Ascending aorta (tissue), 2 donors: Measurements from ENCODE around the gene WDR45B. TPM values are rescaled to one million over a fixed set of nuclear protein-coding genes. Genes with fewer than 3 reads are reported as not detected.

Source experiments
- DNase-seq, 2 donors: peaks; one replicate each; pipeline ENCODE4 v3.0.0-alpha.2; 2019; ENCODE audit warnings: low spot score in 2 of 2
- H3K27ac ChIP-seq, 2 donors: fragments of 200-600 bp; sonication (generic); one replicate each; pipeline ENCODE4 v1.5.1; 2016 to 2017; ENCODE audit warnings: mild to moderate bottlenecking in 1 of 2
- H3K27me3 ChIP-seq: fragments of 200-600 bp; sonication (generic); one replicate; pipeline ENCODE4 v1.5.1; 2017
- H3K36me3 ChIP-seq, 2 donors: fragments of 200-600 bp; sonication (generic); one replicate each; pipeline ENCODE4 v1.5.1; 2016
- H3K4me1 ChIP-seq, 2 donors: fragments of 200-600 bp; sonication (generic); one replicate each; pipeline ENCODE4 v1.5.1; 2016 to 2017; ENCODE audit warnings: mild to moderate bottlenecking in 1 of 2
- H3K4me3 ChIP-seq, 2 donors: fragments of 200-600 bp; sonication (generic); one replicate each; pipeline ENCODE4 v1.5.1; 2016 to 2017; ENCODE audit warnings: mild to moderate bottlenecking in 1 of 2
- H3K9me3 ChIP-seq, 2 donors: fragments of 200-600 bp; sonication (generic); one replicate each; pipeline ENCODE4 v1.5.1; 2016
- intact Hi-C: fragments of 100-400 bp; cut with DNase I; formaldehyde crosslinking; loops from one replicate; pipeline ENCODE4 v1.15.1; 2023
- total RNA-seq: library from RNA; depleted of rRNA; stranded (reverse); fragments of >200 nt; gene quantifications from one replicate; pipeline ENCODE4 v1.1.0, GENCODE V29; 2016
- TF ChIP-seq, protein P1 (sequence below), 3 experiments: fragments of 200-600 bp in 2 of 3; fragments of 450-650 bp in 1 of 3; sonication (generic) in 2 of 3; IDR thresholded peaks; one replicate each; pipeline ENCODE4 v1.5.1; 2016 to 2019; ENCODE audit warnings: antibody characterized with exemption in 3 of 3, mild to moderate bottlenecking in 1 of 3, moderate library complexity in 1 of 3

Gene WDR45B
- total RNA-seq, 1 donor from 2014 or later: 53.7 TPM

- TF ChIP-seq, protein P1, sequence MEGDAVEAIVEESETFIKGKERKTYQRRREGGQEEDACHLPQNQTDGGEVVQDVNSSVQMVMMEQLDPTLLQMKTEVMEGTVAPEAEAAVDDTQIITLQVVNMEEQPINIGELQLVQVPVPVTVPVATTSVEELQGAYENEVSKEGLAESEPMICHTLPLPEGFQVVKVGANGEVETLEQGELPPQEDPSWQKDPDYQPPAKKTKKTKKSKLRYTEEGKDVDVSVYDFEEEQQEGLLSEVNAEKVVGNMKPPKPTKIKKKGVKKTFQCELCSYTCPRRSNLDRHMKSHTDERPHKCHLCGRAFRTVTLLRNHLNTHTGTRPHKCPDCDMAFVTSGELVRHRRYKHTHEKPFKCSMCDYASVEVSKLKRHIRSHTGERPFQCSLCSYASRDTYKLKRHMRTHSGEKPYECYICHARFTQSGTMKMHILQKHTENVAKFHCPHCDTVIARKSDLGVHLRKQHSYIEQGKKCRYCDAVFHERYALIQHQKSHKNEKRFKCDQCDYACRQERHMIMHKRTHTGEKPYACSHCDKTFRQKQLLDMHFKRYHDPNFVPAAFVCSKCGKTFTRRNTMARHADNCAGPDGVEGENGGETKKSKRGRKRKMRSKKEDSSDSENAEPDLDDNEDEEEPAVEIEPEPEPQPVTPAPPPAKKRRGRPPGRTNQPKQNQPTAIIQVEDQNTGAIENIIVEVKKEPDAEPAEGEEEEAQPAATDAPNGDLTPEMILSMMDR (IDR thresholded peaks at IDR 0.05): no peak
- H3K4me1 ChIP-seq: peaks cover 5 to 32% of the 10 kb centered on the region in 2 donors
- intact Hi-C loops: loop anchor here (2.0 to 5.0 kb wide), 2 partner anchors 56 to 70 kb away; partner anchors contain the start of gene WDR45B
These were observed 55.9 kb downstream of the WDR45B start for GRCh38 chr17:82592289-82592766.

GRCh38 chr17:82590881-82591539 lies 57.2 kb downstream of the WDR45B start:
- TF ChIP-seq, protein P1 (IDR thresholded peaks at IDR 0.05): no peak
- Histone ChIP-seq H3K27me3 (no peaks in the 10 kb centered on the region), H3K27ac (peak overlapping the region; percentile 89 to 94), H3K36me3 (peaks cover 13 to 23% of the 10 kb centered on the region in 2 donors), H3K4me3 (no peak overlapping the region), H3K9me3 (no peaks in the 10 kb centered on the region), H3K4me1 (peaks cover 5 to 32% of the 10 kb centered on the region in 2 donors)
- DNase-seq: no peak
- intact Hi-C loops: loop anchor here (5.0 kb wide), 1 partner anchor 69 kb away; no protein-coding TSS in a partner anchor

More at GRCh38 chr17:82592289-82592766, 55.9 kb downstream of the WDR45B start:
- H3K27ac ChIP-seq: peak overlapping the region; percentile 89 to 94
- no peak for DNase-seq
- no peaks in the 10 kb centered on the region for H3K27me3 ChIP-seq
- peak overlapping the region; percentile 77 to 79 for H3K4me3 ChIP-seq
- no peaks in the 10 kb centered on the region for H3K9me3 ChIP-seq
- peaks cover 23% of the 10 kb centered on the region in 2 donors for H3K36me3 ChIP-seq

DNA sequence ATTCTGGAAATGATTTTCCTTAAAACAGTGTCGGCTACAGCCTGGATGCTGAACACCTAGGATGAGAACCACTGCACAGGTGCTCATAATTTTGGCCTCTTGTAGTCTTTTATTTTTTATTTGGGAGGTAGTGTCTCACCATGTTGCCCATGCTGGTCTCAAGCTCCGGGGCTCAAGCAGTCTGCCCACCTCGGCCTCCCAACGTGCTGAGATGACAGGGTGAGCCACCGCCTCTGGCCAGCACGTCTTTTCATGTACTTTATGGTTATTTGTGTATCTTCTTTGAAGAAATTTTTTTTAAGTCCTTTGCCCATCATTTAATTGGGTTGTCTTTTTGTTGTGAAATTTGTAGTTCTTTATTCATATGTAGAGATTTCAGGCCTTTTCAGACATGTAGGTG lies 58.0 kb downstream of the WDR45B start:
- no peak for DNase-seq
- H3K4me1 ChIP-seq: peaks cover 5 to 32% of the 10 kb centered on the region in 2 donors
- H3K27me3 ChIP-seq: no peaks in the 10 kb centered on the region
- H3K27ac ChIP-seq: peak overlapping the region in 1 of 2 donors; percentile 3
- H3K36me3 ChIP-seq: peaks cover 19 to 22% of the 10 kb centered on the region in 2 donors
- H3K9me3 ChIP-seq: no peaks in the 10 kb centered on the region
- TF ChIP-seq, protein P1 (IDR thresholded peaks at IDR 0.05): no peak
- no peak overlapping the region for H3K4me3 ChIP-seq
- intact Hi-C loops: loop anchor here (5.0 kb wide), 1 partner anchor 68 kb away; no protein-coding TSS in a partner anchor

DNA sequence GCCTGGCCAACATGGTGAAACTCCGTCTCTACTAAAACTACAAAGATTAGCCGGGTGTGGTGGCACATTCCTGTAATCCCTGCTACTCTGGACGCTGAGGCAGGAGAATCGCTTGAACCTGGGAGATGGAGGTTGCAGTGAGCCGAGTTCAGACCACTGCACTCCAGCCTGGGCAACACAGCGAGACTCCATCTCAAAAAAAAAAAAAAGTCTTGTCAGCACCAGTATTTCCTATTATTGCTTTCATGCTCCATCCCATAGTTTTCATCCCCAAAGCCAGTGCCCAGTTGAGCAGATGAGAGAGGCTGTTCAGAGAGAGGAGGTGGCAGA lies 58.4 kb downstream of the WDR45B start:
- Histone ChIP-seq H3K9me3 (no peaks in the 10 kb centered on the region), H3K36me3 (peaks cover 23% of the 10 kb centered on the region in 2 donors), H3K27ac (peak overlapping the region in 1 of 2 donors; percentile 3), H3K27me3 (no peaks in the 10 kb centered on the region), H3K4me3 (no peak overlapping the region), H3K4me1 (peaks cover 5 to 32% of the 10 kb centered on the region in 2 donors)
- DNase-seq: no peak
- TF ChIP-seq, protein P1 (IDR thresholded peaks at IDR 0.05): no peak
- intact Hi-C loops: loop anchor here (5.0 kb wide), 1 partner anchor 68 kb away; no protein-coding TSS in a partner anchor

DNA sequence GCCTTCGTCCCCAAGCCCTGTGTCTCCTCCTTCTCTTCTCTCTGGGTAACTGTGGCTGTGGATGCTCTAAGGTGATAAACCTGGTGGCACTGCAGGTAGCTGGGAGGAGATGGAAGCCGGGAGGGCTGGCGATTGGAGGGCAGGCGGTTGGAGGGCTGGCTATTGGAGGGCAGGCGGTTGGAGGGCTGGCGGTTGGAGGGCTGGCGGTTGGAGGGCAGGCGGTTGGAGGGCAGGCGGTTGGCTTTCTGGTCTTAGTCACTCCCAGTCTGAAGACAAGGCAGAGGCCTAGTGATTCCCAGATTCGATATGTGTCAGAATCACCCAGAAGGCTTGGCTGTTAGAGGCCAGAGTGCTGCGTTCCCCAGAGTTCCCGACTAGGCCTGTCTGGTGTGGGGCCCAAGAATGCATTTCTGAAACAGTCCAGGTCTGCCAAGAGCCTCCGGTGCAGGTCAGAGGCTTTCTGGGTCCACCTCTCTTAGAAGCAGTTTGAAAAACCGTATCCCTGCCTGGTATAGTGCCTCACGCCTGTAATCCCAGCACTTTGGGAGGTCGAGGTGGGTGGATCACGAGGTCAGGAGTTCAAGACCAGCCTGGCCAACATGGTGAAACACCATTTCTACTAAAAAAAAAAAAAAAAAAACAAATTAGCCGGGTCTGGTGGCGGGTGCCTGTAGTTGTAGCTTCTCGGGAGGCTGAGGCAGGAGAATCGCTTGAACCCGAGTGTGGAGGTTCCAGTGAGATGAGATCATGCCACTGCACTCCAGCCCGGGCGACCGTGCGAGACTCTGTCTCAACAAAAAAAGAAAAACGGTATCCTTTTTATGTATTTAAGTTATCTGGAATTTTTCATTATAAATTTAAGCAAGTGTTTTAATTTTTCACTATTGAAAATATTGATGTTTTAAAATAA lies 59.7 kb downstream of the WDR45B start:
- no peak overlapping the region for H3K27ac ChIP-seq
- no peaks in the 10 kb centered on the region for H3K27me3 ChIP-seq
- intact Hi-C loops: no loop called here
- peaks cover 0 to 21% of the 10 kb centered on the region in 2 donors for H3K4me1 ChIP-seq
- H3K9me3 ChIP-seq: no peaks in the 10 kb centered on the region
- no peak for DNase-seq
- H3K4me3 ChIP-seq: no peak overlapping the region
- TF ChIP-seq, protein P1 (IDR thresholded peaks at IDR 0.05): no peak
- peaks cover 27 to 30% of the 10 kb centered on the region in 2 donors for H3K36me3 ChIP-seq
